SK-N-SH (cell line): Measurements from ENCODE around the gene PDS5A.

Source experiments
- ELF1 ChIP-seq: IDR thresholded peaks from 2 replicates; pipeline ENCODE4 v1.4.0; 2012
- FOXM1 ChIP-seq: IDR thresholded peaks from 2 replicates; pipeline ENCODE4 v1.4.0; 2012; ENCODE audit warnings: low read depth, mild to moderate bottlenecking
- GABPA ChIP-seq: IDR thresholded peaks from 2 replicates; pipeline ENCODE4 v1.4.0; 2012; ENCODE audit warnings: low read depth, mild to moderate bottlenecking
- GATA2 ChIP-seq: sonication (generic); formaldehyde crosslinking; IDR thresholded peaks from 2 replicates; pipeline ENCODE4 v1.5.0; 2020; ENCODE audit warnings: mild to moderate bottlenecking, missing genetic modification reagents
- MXI1 ChIP-seq: IDR thresholded peaks from 2 replicates; pipeline ENCODE4 v1.6.1; 2012; ENCODE audit warnings: mild to moderate bottlenecking, low read depth, low read length, improper control_type of control experiment
- YY1 ChIP-seq: IDR thresholded peaks from 2 replicates; pipeline ENCODE4 v1.4.0; 2012; ENCODE audit warnings: low read depth, mild to moderate bottlenecking
- TF ChIP-seq, protein P1 (sequence below): fragments of 200-600 bp; sonication (generic); IDR thresholded peaks from 2 replicates; pipeline ENCODE4 v1.6.1; 2017; ENCODE audit warnings: antibody characterized with exemption, mild to moderate bottlenecking, moderate library complexity

DNA sequence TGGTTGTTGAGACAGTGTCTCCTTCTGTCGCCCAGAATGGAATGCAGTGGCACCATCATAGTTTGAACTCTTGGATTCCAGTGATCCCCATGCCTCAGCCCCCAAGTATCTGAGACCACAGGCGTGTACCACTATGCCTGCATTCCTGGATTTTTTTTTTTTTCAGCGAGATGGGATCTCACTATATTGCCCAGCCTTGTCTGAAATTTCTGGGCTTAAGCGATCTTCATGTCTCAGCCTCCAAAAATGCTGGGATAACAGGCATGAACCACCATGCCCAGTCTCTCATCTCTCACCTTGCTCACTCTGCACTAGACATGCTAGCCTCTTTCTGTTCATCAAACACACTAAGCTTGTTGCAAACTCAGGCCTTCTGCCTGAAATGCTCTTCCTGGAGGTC lies 175.7 kb downstream of the PDS5A start:
- TF ChIP-seq, protein P1, sequence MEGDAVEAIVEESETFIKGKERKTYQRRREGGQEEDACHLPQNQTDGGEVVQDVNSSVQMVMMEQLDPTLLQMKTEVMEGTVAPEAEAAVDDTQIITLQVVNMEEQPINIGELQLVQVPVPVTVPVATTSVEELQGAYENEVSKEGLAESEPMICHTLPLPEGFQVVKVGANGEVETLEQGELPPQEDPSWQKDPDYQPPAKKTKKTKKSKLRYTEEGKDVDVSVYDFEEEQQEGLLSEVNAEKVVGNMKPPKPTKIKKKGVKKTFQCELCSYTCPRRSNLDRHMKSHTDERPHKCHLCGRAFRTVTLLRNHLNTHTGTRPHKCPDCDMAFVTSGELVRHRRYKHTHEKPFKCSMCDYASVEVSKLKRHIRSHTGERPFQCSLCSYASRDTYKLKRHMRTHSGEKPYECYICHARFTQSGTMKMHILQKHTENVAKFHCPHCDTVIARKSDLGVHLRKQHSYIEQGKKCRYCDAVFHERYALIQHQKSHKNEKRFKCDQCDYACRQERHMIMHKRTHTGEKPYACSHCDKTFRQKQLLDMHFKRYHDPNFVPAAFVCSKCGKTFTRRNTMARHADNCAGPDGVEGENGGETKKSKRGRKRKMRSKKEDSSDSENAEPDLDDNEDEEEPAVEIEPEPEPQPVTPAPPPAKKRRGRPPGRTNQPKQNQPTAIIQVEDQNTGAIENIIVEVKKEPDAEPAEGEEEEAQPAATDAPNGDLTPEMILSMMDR: no peak
- TF ChIP-seq MXI1 (no peak), YY1 (no peak), GATA2 (CRISPR knock-in tag) (no peak), FOXM1 (no peak), ELF1 (no peak), GABPA (no peak)
